ENCODE results near the gene IFT80.
A peak's percentile ranks its signal among the peaks of the same experiment; 100 is the strongest.
"Not testable (repeated sequence)": the region's sequence is repeated elsewhere in the genome, so short reads cannot be mapped to it uniquely, and the experiment has no call there.

IFT80 gene

DNA sequence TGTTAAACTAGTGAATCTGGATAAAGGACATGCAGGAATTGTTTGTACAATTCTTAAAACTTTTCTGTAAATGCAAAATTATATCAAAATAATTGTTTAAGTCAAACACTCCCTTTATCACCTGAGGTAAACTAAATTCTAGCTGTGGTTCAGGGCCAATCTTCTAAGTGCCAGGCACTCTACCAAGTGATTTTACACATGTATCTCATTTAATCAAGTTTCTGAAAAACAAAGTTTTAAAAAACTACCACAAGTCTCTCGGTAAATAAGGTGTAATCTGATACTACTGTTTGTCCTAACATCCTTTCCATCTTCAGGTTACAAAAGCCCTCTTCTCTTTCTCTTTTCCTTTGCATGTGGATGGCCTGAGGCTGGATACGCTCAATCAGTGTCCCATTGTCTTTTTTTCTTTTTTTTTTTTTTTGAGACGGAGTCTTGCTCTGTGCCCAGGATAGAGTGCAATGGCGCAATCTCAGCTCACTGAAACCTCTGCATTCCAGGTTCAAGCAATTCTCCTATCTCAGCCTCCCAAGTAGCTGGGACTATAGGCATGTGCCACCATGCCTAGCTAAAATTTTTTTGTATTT is 19.3 kb downstream of the IFT80 start:
- Mint-ChIP-seq H3K4me3 (no peak overlapping the region), H3K27me3 (no peaks in the 10 kb centered on the region), H3K27ac (no peak overlapping the region), H3K36me3 (peaks cover 26% of the 10 kb centered on the region), H3K9me3 (no peaks in the 10 kb centered on the region), H3K4me1 (no peaks in the 10 kb centered on the region)
- no peak for ATAC-seq

- no peaks in the 10 kb centered on the region for H3K9me3 Mint-ChIP-seq
These were observed 20.5 kb downstream of the IFT80 start for GRCh38 chr3:160378331-160379109.

GRCh38 chr3:160376681-160377080 is 22.3 kb downstream of the IFT80 start:
- ATAC-seq = no peak
- Mint-ChIP-seq H3K36me3 (peaks cover 31% of the 10 kb centered on the region), H3K27me3 (no peaks in the 10 kb centered on the region)

More at GRCh38 chr3:160378331-160379109, 20.5 kb downstream of the IFT80 start:
- Mint-ChIP-seq H3K36me3 (peaks cover 37% of the 10 kb centered on the region), H3K27ac (no peak overlapping the region), H3K27me3 (no peaks in the 10 kb centered on the region), H3K4me3 (no peak overlapping the region), H3K4me1 (no peaks in the 10 kb centered on the region)
- ATAC-seq = no peak

GRCh38 chr3:160374925-160375324 is 24.1 kb downstream of the IFT80 start:
- Mint-ChIP-seq H3K27me3 (no peaks in the 10 kb centered on the region), H3K4me3 (no peak overlapping the region), H3K9me3 (no peaks in the 10 kb centered on the region), H3K27ac (no peak overlapping the region), H3K4me1 (peaks cover 13% of the 10 kb centered on the region), H3K36me3 (peaks cover 38% of the 10 kb centered on the region)
- no peak for ATAC-seq

More at GRCh38 chr3:160376681-160377080, 22.3 kb downstream of the IFT80 start:
- no peak overlapping the region for H3K27ac Mint-ChIP-seq
- no peaks in the 10 kb centered on the region for H3K4me1 Mint-ChIP-seq
- no peak overlapping the region for H3K4me3 Mint-ChIP-seq
- no peaks in the 10 kb centered on the region for H3K9me3 Mint-ChIP-seq

DNA sequence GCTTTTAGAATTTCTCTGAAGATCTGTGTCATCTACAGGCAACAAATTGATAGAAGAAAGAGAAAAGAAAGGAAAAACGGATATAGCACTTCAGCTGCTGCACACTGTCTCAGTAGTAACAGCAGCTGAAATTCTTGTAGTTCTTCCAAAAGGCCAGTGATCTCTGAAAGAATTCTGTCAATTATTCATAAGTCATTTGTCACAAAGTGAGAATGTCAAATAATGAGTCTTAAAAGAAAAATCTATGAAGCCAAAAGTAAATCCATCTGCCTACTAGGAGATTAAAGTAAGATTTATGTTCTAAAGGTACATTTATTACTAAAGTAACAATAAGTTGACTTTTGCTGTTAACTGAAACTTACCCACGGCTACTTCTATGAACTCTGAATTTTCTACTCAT is 24.6 kb downstream of the IFT80 start:
- Mint-ChIP-seq H3K4me3 (no peak overlapping the region), H3K4me1 (peaks cover 13% of the 10 kb centered on the region), H3K27ac (no peak overlapping the region), H3K36me3 (peaks cover 34% of the 10 kb centered on the region), H3K27me3 (no peaks in the 10 kb centered on the region), H3K9me3 (no peaks in the 10 kb centered on the region)
- no peak for ATAC-seq

DNA sequence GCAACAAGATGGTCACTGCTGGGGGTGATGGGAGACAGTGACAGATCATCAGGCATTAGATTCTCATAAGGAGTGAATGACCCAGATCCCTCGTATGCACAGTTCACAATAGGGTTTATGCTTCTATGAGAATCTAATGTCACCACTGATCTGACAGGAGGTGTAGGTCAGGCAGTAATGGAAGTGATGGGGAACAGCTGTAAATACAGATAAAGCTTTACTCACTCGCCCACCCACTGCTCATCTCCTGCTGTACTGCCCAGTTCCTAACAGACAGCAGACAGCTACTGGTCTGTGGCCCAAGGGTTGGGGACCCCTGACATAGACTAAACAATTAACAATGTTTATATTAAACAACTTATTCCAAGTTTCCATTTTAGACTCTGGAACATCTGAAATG is 25.4 kb downstream of the IFT80 start:
- ATAC-seq = no peak
- H3K4me1 Mint-ChIP-seq = peaks cover 13% of the 10 kb centered on the region
- peaks cover 29% of the 10 kb centered on the region for H3K36me3 Mint-ChIP-seq
- no peak overlapping the region for H3K27ac Mint-ChIP-seq
- no peak overlapping the region for H3K4me3 Mint-ChIP-seq
- H3K9me3 Mint-ChIP-seq = no peaks in the 10 kb centered on the region
- H3K27me3 Mint-ChIP-seq = no peaks in the 10 kb centered on the region

- peaks cover 13% of the 10 kb centered on the region for H3K4me1 Mint-ChIP-seq
- no peak for ATAC-seq
- H3K4me3 Mint-ChIP-seq = no peak overlapping the region
- no peaks in the 10 kb centered on the region for H3K27me3 Mint-ChIP-seq
- H3K9me3 Mint-ChIP-seq = no peaks in the 10 kb centered on the region
- H3K27ac Mint-ChIP-seq = no peak overlapping the region
- H3K36me3 Mint-ChIP-seq = peaks cover 29% of the 10 kb centered on the region
These were observed 26.2 kb downstream of the IFT80 start for GRCh38 chr3:160372780-160373179.

DNA sequence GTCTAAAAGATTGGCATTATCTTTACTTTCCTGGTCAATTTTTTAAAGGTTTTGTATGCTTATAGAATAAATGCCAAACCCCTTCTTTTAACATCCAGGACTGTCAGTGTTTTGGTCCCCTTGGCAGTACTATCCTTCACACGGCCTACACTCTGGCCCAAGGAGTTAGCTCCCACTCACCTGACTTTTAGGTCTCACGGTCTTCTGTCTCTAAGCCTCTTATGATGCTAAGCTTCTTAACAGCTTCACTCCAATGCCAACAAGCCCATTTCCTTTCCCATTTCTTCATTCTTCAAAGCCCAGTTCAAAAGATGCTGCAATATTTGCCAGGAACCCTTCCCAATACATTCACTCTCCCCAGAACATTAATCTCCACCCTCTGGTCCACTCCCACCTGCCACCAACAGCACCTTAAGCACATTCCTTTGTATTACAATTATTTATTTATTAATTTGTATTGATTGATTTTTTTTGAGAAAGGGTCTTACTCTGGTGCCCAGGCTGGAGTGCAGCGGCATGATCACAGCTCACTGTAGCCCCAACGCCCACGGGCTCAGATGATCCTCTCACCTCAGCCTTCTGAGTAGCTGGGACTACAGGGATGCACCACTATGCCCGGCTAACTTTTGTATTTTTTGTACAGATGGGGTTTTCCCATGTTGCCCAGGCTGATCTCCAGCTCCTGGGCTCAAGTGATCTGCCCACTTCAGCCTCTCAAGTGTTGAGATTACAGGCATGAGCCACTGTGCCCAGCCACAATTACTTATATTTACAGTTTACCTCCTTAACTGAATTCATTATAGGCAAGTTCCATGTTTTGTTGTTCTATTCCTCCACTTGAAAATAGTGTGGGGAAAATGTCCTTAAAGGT is 27.8 kb downstream of the IFT80 start:
- H3K27me3 Mint-ChIP-seq = no peaks in the 10 kb centered on the region
- H3K27ac Mint-ChIP-seq = no peak overlapping the region
- H3K4me3 Mint-ChIP-seq = no peak overlapping the region
- no peak for ATAC-seq
- peaks cover 33% of the 10 kb centered on the region for H3K36me3 Mint-ChIP-seq
- peaks cover 13% of the 10 kb centered on the region for H3K4me1 Mint-ChIP-seq
- H3K9me3 Mint-ChIP-seq = no peaks in the 10 kb centered on the region

DNA sequence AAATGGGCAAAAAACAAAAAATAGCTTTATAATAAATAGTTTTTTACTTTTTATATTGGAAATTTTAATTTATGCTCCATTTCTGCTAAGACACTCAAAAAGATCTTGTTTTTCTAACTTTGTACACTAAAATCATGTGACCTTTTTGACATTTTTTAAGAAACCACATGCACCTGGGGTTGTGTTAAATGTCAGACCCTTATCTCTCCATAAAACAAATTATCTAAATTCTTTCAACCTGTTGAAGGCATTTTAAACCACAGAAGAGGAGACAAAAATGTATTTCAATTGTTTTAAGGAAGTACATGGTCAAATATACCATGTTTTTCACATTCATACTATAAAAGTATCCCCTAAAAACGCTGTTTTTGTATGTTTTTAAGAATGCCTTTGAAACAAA is 29.2 kb downstream of the IFT80 start:
- no peaks in the 10 kb centered on the region for H3K9me3 Mint-ChIP-seq
- ATAC-seq = no peak
- no peak overlapping the region for H3K4me3 Mint-ChIP-seq
- H3K27me3 Mint-ChIP-seq = no peaks in the 10 kb centered on the region
- peaks cover 13% of the 10 kb centered on the region for H3K4me1 Mint-ChIP-seq
- H3K27ac Mint-ChIP-seq = no peak overlapping the region
- H3K36me3 Mint-ChIP-seq = peaks cover 39% of the 10 kb centered on the region

DNA sequence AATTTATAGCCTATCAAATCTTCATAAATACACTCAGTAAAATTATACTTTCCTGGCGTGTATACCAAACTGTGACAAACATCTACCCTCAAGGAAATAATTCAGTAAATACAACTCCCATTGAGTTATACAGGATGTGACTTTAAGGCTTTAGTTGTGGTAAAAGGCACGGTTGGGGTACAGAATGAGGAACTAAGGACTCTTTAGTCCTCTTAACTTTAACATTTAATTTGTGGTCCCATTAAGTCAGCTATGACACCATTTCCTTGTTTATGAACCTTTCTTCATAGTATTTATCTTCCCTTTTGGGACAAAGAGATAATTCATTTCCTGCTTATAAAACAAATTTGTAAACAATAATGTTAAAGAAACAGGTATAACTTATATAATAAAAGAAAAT is 30.2 kb downstream of the IFT80 start:
- H3K27ac Mint-ChIP-seq = no peak overlapping the region
- ATAC-seq = peak; percentile 78
- no peaks in the 10 kb centered on the region for H3K27me3 Mint-ChIP-seq
- peaks cover 38% of the 10 kb centered on the region for H3K36me3 Mint-ChIP-seq
- no peaks in the 10 kb centered on the region for H3K9me3 Mint-ChIP-seq
- peaks cover 13% of the 10 kb centered on the region for H3K4me1 Mint-ChIP-seq
- no peak overlapping the region for H3K4me3 Mint-ChIP-seq

GRCh38 chr3:160365869-160366522 is 33.0 kb downstream of the IFT80 start:
- Mint-ChIP-seq H3K9me3 (no peaks in the 10 kb centered on the region), H3K4me1 (peaks cover 8% of the 10 kb centered on the region), H3K27me3 (no peaks in the 10 kb centered on the region), H3K4me3 (no peak overlapping the region), H3K36me3 (peaks cover 59% of the 10 kb centered on the region), H3K27ac (no peak overlapping the region)
- ATAC-seq = no peak

GRCh38 chr3:160362896-160363295 is 36.1 kb downstream of the IFT80 start:
- not testable (repeated sequence) for H3K4me1 Mint-ChIP-seq, ATAC-seq, H3K27ac Mint-ChIP-seq, H3K4me3 Mint-ChIP-seq, H3K9me3 Mint-ChIP-seq, H3K27me3 Mint-ChIP-seq
- peaks cover 76% of the 10 kb centered on the region for H3K36me3 Mint-ChIP-seq

DNA sequence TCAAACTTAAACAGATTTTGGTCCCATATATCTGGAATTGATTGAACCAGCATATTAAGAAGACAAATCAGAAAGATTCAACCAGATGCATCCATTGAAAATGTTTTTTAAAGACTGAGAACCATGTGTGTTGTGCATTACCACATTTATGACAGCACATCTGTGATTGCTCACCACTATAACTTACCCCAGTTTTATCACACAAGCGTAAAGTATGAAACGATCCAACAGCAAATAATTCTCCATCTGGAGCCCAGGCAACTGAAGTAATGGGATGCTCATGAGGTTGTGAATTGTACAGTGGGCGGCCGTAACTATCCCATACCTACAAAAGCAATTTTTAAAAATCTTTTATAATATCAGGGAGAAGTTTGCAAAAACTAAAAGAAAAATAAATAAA is 43.2 kb downstream of the IFT80 start:
- H3K36me3 Mint-ChIP-seq = peaks cover 49% of the 10 kb centered on the region

GRCh38 chr3:160346511-160346910 is 52.5 kb downstream of the IFT80 start:
- H3K27me3 Mint-ChIP-seq = no peaks in the 10 kb centered on the region
- H3K36me3 Mint-ChIP-seq = peaks cover 18% of the 10 kb centered on the region
- no peak for ATAC-seq
- H3K4me3 Mint-ChIP-seq = no peak overlapping the region
- H3K9me3 Mint-ChIP-seq = no peaks in the 10 kb centered on the region
- no peaks in the 10 kb centered on the region for H3K4me1 Mint-ChIP-seq
- no peak overlapping the region for H3K27ac Mint-ChIP-seq

More for the DNA sequence above, 43.2 kb downstream of the IFT80 start:
- ATAC-seq = no peak
- Mint-ChIP-seq H3K27me3 (no peaks in the 10 kb centered on the region), H3K4me3 (no peak overlapping the region), H3K9me3 (no peaks in the 10 kb centered on the region), H3K4me1 (no peaks in the 10 kb centered on the region), H3K27ac (no peak overlapping the region)

GRCh38 chr3:160343132-160343531 is 55.9 kb downstream of the IFT80 start:
- Mint-ChIP-seq H3K9me3 (peaks cover under 1% of the 10 kb centered on the region), H3K27ac (no peak overlapping the region), H3K4me1 (no peaks in the 10 kb centered on the region), H3K4me3 (no peak overlapping the region), H3K27me3 (no peaks in the 10 kb centered on the region), H3K36me3 (peaks cover 22% of the 10 kb centered on the region)
- ATAC-seq = no peak
